Neural cell (in vitro differentiated cells): Measurements from ENCODE around the gene EXD3. TPM values are rescaled to one million over a fixed set of nuclear protein-coding genes. Genes with fewer than 3 reads are reported as not detected.

Experiments used
- H2AFZ ChIP-seq: fragments of 200-600, 300-800 bp; sonication (generic), shearing (Covaris generic); 2 replicates; pipeline ENCODE4 v1.6.0; 2014; ENCODE audit warnings: low read depth, mild to moderate bottlenecking, antibody characterized with exemption, low read length, moderate library complexity
- H3F3A ChIP-seq: fragments of 200-600 bp; shearing (Covaris generic); 2 replicates; pipeline ENCODE4 v1.6.1; 2016; ENCODE audit warnings: mild to moderate bottlenecking, moderate library complexity, mixed read lengths, antibody characterized with exemption, low read length; ENCODE audit not compliant: insufficient read depth, poor library complexity, severe bottlenecking
- H3K27ac ChIP-seq: fragments of 200-600, 300-800 bp; sonication (generic), shearing (Covaris generic); 2 replicates; pipeline ENCODE4 v1.5.1; 2014; ENCODE audit warnings: mild to moderate bottlenecking, low read length, moderate library complexity
- H3K27me3 ChIP-seq: fragments of 300-800, 200-600 bp; sonication (generic), shearing (Covaris generic); 2 replicates; pipeline ENCODE4 v1.6.0; 2014; ENCODE audit warnings: mild to moderate bottlenecking, low read depth, low read length, moderate library complexity; ENCODE audit not compliant: insufficient read depth
- H3K36me3 ChIP-seq: fragments of 300-800, 200-600 bp; sonication (generic), shearing (Covaris generic); 2 replicates; pipeline ENCODE4 v1.5.1; 2014; ENCODE audit warnings: mild to moderate bottlenecking, antibody characterized with exemption, low read length, moderate library complexity; ENCODE audit not compliant: insufficient read depth
- H3K4me2 ChIP-seq: fragments of 300-800, 200-600 bp; sonication (generic), shearing (Covaris generic); 2 replicates; pipeline ENCODE4 v1.6.0; 2014; ENCODE audit warnings: mild to moderate bottlenecking, low read length
- H3K4me3 ChIP-seq: fragments of 300-800, 200-600 bp; sonication (generic), shearing (Covaris generic); 2 replicates; pipeline ENCODE4 v1.5.1; 2014; ENCODE audit warnings: mild to moderate bottlenecking, low read length, moderate library complexity
- H3K79me2 ChIP-seq: fragments of 200-600 bp; shearing (Covaris generic); replicated peaks from 2 replicates; pipeline ENCODE4 v1.6.0; 2014; ENCODE audit warnings: mild to moderate bottlenecking, low read length, moderate library complexity; ENCODE audit not compliant: insufficient read depth
- H3K9ac ChIP-seq: fragments of 300-800, 200-600 bp; sonication (generic), shearing (Covaris generic); 2 replicates; pipeline ENCODE4 v1.6.1; 2016; ENCODE audit warnings: mild to moderate bottlenecking, low read length, mixed read lengths
- H3K9me2 ChIP-seq: fragments of 200-600 bp; shearing (Covaris generic); 2 replicates; pipeline ENCODE4 v1.6.1; 2016; ENCODE audit warnings: mild to moderate bottlenecking, low read length, mixed read lengths; ENCODE audit not compliant: insufficient read depth
- H3K9me3 ChIP-seq: fragments of 200-600, 300-800 bp; sonication (generic), shearing (Covaris generic); 2 replicates; pipeline ENCODE4 v1.6.1; 2016; ENCODE audit warnings: mild to moderate bottlenecking, mixed run types, low read length, moderate library complexity, mixed read lengths
- H4K20me1 ChIP-seq: fragments of 200-600 bp; shearing (Covaris generic); 2 replicates; pipeline ENCODE4 v1.6.1; 2016; ENCODE audit warnings: mild to moderate bottlenecking, mixed run types; ENCODE audit not compliant: insufficient read depth
- EP300 ChIP-seq: fragments of 450-650 bp; conservative IDR thresholded peaks from 2 replicates; pipeline ENCODE4 v1.6.1; 2014; ENCODE audit warnings: antibody characterized with exemption, mild to moderate bottlenecking, moderate library complexity; ENCODE audit not compliant: poor library complexity, severe bottlenecking
- EZH2 ChIP-seq: fragments of 200-600, 300-800 bp; shearing (Covaris generic), sonication (generic); IDR thresholded peaks from 2 replicates; pipeline ENCODE4 v1.6.1; 2014; ENCODE audit warnings: antibody characterized with exemption, low read length, borderline replicate concordance, mild to moderate bottlenecking; ENCODE audit not compliant: insufficient read depth, poor library complexity, severe bottlenecking
- POLR2AphosphoS5 ChIP-seq: IDR thresholded peaks from 2 replicates; pipeline ENCODE4 v1.6.1; 2012
- RAD21 ChIP-seq: fragments of 450-650 bp; conservative IDR thresholded peaks from 2 replicates; pipeline ENCODE4 v1.6.1; 2014; ENCODE audit warnings: antibody characterized with exemption, mild to moderate bottlenecking, moderate library complexity
- REST ChIP-seq: IDR thresholded peaks from 2 replicates; pipeline ENCODE4 v1.6.1; 2012; ENCODE audit warnings: borderline replicate concordance
- SMC3 ChIP-seq: fragments of 450-650 bp; conservative IDR thresholded peaks from 2 replicates; pipeline ENCODE4 v1.6.1; 2014; ENCODE audit warnings: antibody characterized with exemption, mild to moderate bottlenecking, moderate library complexity; ENCODE audit not compliant: poor library complexity
- TAF1 ChIP-seq: IDR thresholded peaks from 2 replicates; pipeline ENCODE4 v1.6.1; 2012; ENCODE audit warnings: low read depth
- polyA plus RNA-seq: library from polyadenylated mRNA; depleted of rRNA; stranded (reverse); fragments of >200 nt; gene quantifications from 2 replicates; pipeline ENCODE4 v1.2.3, GENCODE V29; 2014
- TF ChIP-seq, protein P1 (sequence below): fragments of 450-650 bp; IDR thresholded peaks from 2 replicates; pipeline ENCODE4 v1.5.1; 2014; ENCODE audit warnings: antibody characterized with exemption, mild to moderate bottlenecking, moderate library complexity; ENCODE audit not compliant: poor library complexity, severe bottlenecking

EXD3 gene
- polyA plus RNA-seq, 1 donor from 2014 or later, result 32.9 TPM

- Histone ChIP-seq H3K36me3 (no peaks in the 10 kb centered on the region), H3K9me3 (no peaks in the 10 kb centered on the region), H3K4me2 (no peak overlapping the region), H3F3A (no peaks in the 10 kb centered on the region), H4K20me1 (no peaks in the 10 kb centered on the region), H3K4me3 (no peak overlapping the region), H3K9me2 (no peaks in the 10 kb centered on the region), H3K27ac (no peak overlapping the region), H2AFZ (no peak overlapping the region), H3K9ac (no peak overlapping the region), H3K79me2 (no peaks in the 10 kb centered on the region), H3K27me3 (no peaks in the 10 kb centered on the region)
- TF ChIP-seq RAD21, result no peak
- TF ChIP-seq, protein P1, sequence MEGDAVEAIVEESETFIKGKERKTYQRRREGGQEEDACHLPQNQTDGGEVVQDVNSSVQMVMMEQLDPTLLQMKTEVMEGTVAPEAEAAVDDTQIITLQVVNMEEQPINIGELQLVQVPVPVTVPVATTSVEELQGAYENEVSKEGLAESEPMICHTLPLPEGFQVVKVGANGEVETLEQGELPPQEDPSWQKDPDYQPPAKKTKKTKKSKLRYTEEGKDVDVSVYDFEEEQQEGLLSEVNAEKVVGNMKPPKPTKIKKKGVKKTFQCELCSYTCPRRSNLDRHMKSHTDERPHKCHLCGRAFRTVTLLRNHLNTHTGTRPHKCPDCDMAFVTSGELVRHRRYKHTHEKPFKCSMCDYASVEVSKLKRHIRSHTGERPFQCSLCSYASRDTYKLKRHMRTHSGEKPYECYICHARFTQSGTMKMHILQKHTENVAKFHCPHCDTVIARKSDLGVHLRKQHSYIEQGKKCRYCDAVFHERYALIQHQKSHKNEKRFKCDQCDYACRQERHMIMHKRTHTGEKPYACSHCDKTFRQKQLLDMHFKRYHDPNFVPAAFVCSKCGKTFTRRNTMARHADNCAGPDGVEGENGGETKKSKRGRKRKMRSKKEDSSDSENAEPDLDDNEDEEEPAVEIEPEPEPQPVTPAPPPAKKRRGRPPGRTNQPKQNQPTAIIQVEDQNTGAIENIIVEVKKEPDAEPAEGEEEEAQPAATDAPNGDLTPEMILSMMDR, result no peak
These were observed 24.1 kb downstream of the EXD3 start for GRCh38 chr9:137398561-137399468.

DNA sequence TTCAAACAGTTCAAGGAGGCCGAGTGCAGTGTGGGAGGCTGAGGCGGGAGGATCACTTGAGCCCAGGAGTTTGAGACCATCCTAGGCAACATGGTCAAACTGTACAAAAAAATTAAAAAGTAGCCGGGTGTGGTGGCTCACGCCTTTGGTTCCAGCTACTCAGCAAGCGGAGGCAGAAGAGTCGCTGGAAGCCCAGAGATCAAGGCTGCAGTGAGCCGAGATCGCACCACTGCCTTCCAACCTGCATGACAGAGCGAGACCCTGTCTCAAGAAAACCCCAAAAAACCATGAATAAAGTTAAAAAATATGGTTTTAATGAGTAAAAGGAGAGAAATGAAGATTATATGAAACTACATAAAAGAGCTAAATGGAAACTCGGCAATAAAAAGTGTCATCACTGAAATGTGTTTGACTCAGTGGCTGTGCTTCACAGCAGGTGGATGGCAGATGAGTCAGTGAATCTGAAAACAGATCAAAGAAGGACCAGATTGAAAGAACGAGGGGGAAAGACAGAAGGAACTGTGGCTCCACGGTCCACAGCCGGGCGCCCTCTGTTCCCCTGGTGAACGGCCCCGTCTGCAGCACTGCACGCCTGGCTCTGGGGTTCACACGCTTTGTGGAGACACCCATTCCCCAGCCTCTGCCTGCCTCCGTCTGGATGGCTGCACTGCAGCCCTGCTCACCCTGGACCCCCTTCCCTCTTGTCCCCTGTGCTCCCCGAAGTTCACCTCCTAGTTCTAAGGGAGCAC lies 25.1 kb downstream of the EXD3 start:
- no peaks in the 10 kb centered on the region for H3K79me2 ChIP-seq
- H3K9me3 ChIP-seq, result no peaks in the 10 kb centered on the region
- H3K9me2 ChIP-seq, result no peaks in the 10 kb centered on the region
- TF ChIP-seq EZH2 (no peak), POLR2AphosphoS5 (no peak), REST (no peak), EP300 (no peak), RAD21 (no peak), SMC3 (no peak), TAF1 (no peak)
- H3K27me3 ChIP-seq, result no peaks in the 10 kb centered on the region
- H4K20me1 ChIP-seq, result no peaks in the 10 kb centered on the region
- H3K4me2 ChIP-seq, result no peak overlapping the region
- no peak overlapping the region for H3K27ac ChIP-seq
- no peak overlapping the region for H3K9ac ChIP-seq
- no peak overlapping the region for H2AFZ ChIP-seq
- no peaks in the 10 kb centered on the region for H3K36me3 ChIP-seq
- no peaks in the 10 kb centered on the region for H3F3A ChIP-seq
- no peak overlapping the region for H3K4me3 ChIP-seq
